Cardiac fibroblast (primary cell): ENCODE measurements around the gene VWA5A.

Experiments
- DNase-seq, 2 donors: peaks; one replicate each; pipeline versions ENCODE4 v3.0.0 to v3.0.0-alpha.2; 2010; ENCODE audit warnings: low read depth in 2 of 2
- H3K4me3 ChIP-seq, 2 donors: replicated peaks in 1 of 2; 1 replicate in 1 of 2; 2 replicates in 1 of 2; pipeline ENCODE4 v1.5.1; 2011; ENCODE audit warnings: low read depth in 2 of 2, low read length in 2 of 2, mild to moderate bottlenecking in 2 of 2, moderate library complexity in 1 of 2
- TF ChIP-seq, protein P1 (sequence below): IDR thresholded peaks from one replicate; pipeline ENCODE4 v1.5.1; 2011; ENCODE audit warnings: low read depth, mild to moderate bottlenecking, low read length, inconsistent platforms

Gene VWA5A

DNA sequence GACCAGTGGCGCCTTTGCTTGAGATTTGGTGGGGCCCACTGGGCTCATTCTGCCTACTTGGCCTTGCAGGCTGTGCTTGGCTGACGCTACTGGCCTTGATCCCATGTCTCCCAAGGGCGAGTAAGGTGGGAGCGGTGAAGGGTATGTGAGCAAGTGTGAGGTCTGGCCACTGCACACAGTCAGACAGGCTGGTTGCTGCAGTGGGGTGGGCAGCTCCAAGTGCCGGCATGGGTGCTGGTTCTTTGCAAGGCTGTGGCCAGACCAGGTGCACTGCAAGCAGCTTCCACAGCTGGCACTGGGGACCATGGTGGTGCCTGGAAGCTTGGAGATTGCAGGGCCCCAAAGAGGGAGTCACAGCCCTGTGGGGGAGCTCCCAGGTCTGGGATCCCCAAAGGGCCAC, 40.7 kb upstream of the VWA5A start:
- no peak overlapping the region for H3K4me3 ChIP-seq
- TF ChIP-seq, protein P1, sequence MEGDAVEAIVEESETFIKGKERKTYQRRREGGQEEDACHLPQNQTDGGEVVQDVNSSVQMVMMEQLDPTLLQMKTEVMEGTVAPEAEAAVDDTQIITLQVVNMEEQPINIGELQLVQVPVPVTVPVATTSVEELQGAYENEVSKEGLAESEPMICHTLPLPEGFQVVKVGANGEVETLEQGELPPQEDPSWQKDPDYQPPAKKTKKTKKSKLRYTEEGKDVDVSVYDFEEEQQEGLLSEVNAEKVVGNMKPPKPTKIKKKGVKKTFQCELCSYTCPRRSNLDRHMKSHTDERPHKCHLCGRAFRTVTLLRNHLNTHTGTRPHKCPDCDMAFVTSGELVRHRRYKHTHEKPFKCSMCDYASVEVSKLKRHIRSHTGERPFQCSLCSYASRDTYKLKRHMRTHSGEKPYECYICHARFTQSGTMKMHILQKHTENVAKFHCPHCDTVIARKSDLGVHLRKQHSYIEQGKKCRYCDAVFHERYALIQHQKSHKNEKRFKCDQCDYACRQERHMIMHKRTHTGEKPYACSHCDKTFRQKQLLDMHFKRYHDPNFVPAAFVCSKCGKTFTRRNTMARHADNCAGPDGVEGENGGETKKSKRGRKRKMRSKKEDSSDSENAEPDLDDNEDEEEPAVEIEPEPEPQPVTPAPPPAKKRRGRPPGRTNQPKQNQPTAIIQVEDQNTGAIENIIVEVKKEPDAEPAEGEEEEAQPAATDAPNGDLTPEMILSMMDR: no peak
- DNase-seq: no peak

DNA sequence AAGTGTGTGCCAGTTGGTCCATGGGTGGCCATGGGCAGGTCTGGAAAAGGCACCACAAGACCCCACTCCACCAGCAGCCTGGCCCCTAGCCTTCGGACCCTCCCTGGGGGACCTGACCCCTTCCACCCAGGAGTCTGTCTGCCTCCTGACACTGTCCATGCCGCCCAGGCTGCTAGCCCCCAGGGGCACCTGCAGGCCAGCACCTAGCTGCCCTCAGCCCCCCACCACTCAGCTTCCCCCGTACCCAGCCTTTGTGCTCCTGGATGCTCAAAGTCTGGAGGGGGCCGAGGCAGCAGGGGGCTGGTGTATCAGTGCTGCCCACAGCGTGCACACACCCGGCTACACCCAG, 39.8 kb upstream of the VWA5A start:
- no peak overlapping the region for H3K4me3 ChIP-seq
- DNase-seq: no peak
- TF ChIP-seq, protein P1: no peak

DNA sequence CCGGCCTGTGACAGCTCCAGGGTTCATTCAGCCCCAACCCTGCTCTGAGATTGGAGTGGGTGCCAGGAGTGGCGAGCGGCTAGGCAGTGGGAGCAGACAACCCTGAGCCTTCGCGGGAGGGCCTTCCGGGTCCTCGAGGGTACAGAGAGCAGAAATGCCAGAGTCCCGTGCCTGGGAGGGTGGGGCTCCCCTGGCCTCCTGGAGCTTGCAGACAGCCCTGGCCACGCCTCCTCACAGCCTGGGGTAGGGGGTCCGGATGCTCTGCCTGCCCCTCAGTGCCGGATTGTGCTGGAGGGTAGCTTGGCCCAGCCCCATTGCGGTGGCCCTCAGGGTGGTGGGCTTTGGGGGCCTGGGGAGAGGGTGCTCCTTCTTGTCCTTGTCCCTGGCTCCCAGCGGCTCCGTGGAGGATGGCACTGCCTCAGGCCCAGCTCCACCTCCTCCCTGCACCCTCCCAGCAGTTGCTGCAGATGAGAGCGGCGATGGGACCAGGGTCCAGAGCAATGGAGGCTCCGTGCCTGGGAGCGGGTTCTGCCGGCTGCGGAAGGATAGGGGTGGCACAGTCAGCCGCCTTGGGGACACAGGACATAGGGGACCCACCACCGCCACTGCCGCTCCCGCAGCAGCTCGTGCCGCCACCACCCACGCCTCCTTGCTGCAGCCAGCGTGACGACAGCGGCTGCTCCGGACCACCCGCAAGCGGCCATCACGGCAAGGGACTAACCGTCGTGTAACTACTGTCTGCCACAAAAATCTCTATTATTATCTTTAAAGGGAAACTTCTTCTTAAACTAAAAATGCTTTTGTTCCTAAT, 39.2 kb upstream of the VWA5A start:
- TF ChIP-seq, protein P1: no peak
- peak overlapping the region; percentile 44 to 60 for H3K4me3 ChIP-seq
- no peak for DNase-seq

DNA sequence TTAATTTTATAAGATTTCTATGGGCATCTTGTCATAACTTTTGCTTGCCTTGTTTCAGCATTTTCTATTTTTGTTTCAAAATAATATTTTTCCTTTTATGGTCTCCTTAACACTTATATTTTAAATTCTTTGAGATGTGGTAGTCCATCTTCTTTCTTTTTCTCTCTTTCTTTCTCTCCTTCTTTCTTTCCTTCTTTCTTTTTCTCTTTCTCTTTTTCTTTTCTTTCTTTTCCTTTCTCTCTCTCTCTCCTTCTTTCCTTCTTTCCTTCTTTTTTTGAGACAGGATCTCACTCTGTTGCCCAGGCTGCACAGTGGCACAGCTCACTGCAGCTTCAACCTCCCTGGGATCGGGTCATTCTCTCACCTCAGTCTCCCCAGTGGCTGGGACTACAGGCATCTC, 38.0 kb upstream of the VWA5A start:
- H3K4me3 ChIP-seq: no peak overlapping the region
- TF ChIP-seq, protein P1: no peak
- no peak for DNase-seq

DNA sequence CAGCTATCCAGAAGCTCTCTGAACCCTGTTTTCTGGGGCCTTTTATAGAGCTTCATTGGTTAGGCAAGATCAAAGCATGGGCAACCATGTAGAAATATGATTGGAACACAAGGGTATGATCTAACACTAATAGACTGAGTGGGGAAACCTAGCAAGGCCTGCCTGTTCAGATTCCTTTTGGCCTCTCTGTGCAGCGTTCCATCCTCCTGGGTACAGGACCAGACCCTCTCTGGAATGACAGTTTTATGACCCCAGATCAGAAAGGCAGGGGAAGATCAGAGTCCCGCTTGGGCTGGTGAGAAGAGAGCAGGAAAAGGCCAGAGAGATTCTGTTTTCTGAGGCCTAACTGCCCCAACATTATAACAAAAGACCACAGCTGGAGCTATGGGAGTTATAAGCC, 36.7 kb upstream of the VWA5A start:
- no peak overlapping the region for H3K4me3 ChIP-seq
- DNase-seq: no peak
- TF ChIP-seq, protein P1: no peak

DNA sequence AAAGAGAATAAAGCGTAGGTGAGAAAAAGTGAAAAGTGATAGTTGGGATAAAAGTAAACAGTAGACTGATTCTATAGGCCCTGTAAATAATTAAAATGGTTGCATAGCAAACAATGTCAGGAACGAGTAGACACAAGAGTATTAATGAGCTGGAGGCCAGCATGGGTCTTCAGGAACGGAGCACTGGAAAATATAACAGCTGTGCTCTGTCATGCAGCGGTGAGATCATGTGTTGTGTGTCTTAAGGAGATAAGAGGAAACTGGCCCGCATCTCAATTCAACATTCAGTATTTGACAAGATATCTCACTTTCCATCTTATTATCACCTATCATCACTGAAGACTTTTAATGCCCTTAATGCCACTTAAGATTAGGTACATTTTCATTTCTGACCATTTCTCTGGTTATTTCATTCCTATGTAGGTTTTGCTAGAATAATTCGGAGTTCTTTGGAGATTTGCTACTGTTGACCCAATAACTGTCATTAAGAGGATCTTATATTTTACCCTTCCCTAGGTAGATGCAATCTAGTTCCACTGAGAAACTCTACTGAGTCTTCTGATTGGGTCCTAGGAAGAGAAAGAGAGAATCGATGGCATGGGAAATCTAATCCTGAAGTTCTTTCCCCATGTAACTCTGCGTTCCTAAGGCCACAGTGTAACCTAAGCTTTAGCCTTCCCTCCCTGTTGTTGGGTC, 35.5 kb upstream of the VWA5A start:
- no peak for DNase-seq
- TF ChIP-seq, protein P1: no peak
- no peak overlapping the region for H3K4me3 ChIP-seq
